Measurements from ENCODE around the gene SP140L.

GRCh38 chr2:230453006-230453405, 126.0 kb downstream of the SP140L start:
- TF ChIP-seq CTCF (IDR thresholded peaks at IDR 0.05; ENCODE audit: control extremely low read depth in 1 of 3, insufficient read depth in 1 of 3, low read depth in 1 of 3, low read length in 3 of 3) (no peak), MAFK (IDR thresholded peaks at IDR 0.05; ENCODE audit: low read depth, low read length) (no peak), TCF12 (IDR thresholded peaks at IDR 0.05; ENCODE audit: low read depth, low read length) (no peak), POLR2AphosphoS5 (IDR thresholded peaks at IDR 0.05; ENCODE audit: low read depth, low read length) (no peak)

Data from H1 (cell line).